ENCODE measurements around the gene ABT1. TPM values are rescaled to one million over a fixed set of nuclear protein-coding genes. Genes with fewer than 3 reads are reported as not detected.

Gene ABT1
- total and polyA plus RNA-seq, 3 experiments from 2014 or later, result 34.5 to 39.7 (median 36.1) TPM

DNA sequence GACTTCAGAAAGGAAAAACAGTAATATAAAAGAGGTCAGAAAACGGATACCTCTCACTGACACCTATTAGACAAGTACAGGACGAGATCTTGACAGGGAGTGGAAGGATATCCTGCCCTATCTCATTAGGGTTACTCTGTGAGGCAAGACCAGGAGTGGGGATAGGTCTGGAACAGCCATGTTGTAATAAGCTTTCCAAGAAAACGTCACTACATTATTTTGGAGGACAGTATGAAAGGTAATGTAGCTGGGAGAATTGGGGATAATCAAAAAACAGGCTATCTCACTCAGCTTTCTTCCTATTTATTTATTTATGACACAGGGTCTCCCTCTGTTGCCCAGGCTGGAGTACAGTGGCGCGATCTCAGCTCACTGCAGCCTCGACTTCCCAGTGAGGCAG is 33.3 kb upstream of the ABT1 start:
- Mint-ChIP-seq H3K27ac (peak overlapping the region in 2 of 8 donors; percentile 20 to 76), H3K9me3 (peaks cover 0 to 2% (median 1%) of the 10 kb centered on the region in 5 donors), H3K36me3 (peaks cover 0 to 2% (median 2%) of the 10 kb centered on the region in 3 donors), H3K4me1 (peaks cover 2 to 7% (median 3%) of the 10 kb centered on the region in 3 donors), H3K4me3 (peak overlapping the region in 1 of 7 donors; percentile 48), H3K27me3 (peaks cover under 1 to 5% of the 10 kb centered on the region in 2 donors)
- Histone ChIP-seq H3K27ac (ENCODE audit: low read depth, low read length) (no peak overlapping the region), H3K4me1 (ENCODE audit: insufficient read depth, low read length) (no peaks in the 10 kb centered on the region), H3K4me3 (ENCODE audit: low read length) (no peak overlapping the region), H3K27me3 (ENCODE audit: insufficient read depth, low read length, poor library complexity, severe bottlenecking) (no peaks in the 10 kb centered on the region), H3K9me3 (ENCODE audit: low read length) (no peaks in the 10 kb centered on the region), H3K36me3 (ENCODE audit: insufficient read depth, low read length) (no peaks in the 10 kb centered on the region)
- DNase-seq, result no peak
- CTCF ChIA-PET, result interaction anchor here (1.1 to 1.5 kb wide), 3 partner anchors 10 to 222 kb away, joined by 3 to 5 read pairs (median 3); no protein-coding TSS in a partner anchor
- POLR2A ChIA-PET, result no interaction called here

DNA sequence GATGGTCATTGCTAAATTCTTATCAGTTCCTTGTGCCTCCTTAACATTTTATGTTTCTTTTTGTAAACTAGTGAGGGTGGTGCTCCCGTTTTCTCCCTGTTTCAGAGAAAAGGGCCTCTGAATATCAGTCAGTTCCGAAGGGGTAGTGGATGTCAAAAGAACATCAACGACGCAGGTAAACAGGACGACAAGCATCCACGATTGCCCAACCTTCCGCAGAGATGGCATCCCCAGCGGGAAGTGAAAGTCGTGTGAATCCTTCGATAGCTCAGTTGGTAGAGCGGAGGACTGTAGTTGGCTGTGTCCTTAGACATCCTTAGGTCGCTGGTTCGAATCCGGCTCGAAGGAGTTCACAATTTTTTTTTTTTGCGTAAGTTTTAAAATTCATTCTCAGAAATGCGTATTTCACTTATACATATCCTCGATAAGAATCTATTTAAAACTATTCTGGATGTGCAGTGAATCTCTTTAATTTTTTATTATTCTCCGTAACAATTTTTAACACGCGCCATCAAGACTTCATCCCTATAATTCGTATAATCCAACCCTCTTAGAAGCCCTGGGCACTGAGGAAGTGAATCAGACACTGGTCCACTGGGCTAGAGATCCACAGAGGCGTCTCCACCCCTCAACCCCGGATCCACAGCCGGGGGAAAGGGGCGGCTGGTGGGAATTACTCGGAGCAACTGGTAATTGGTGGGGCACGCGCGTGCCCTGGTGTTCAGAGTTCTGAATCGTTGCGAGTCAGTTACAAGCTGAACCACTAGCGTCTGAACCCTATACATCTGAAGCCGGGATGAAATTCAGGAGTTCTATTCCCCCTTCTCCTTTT is 27.9 kb upstream of the ABT1 start:
- Histone ChIP-seq H3K9me3 (ENCODE audit: low read length) (no peaks in the 10 kb centered on the region), H3K27me3 (ENCODE audit: insufficient read depth, low read length, poor library complexity, severe bottlenecking) (no peaks in the 10 kb centered on the region), H3K36me3 (ENCODE audit: insufficient read depth, low read length) (no peaks in the 10 kb centered on the region), H3K4me1 (ENCODE audit: insufficient read depth, low read length) (peaks cover 6% of the 10 kb centered on the region), H3K4me3 (ENCODE audit: low read length) (peak overlapping the region; percentile 89), H3K27ac (ENCODE audit: low read depth, low read length) (peak overlapping the region; percentile 75)
- Mint-ChIP-seq H3K4me3 (peak overlapping the region; percentile 91 to 97 (median 96)), H3K36me3 (peaks cover 0 to 7% (median 4%) of the 10 kb centered on the region in 3 donors), H3K4me1 (peaks cover 23 to 36% (median 29%) of the 10 kb centered on the region in 3 donors), H3K9me3 (peaks cover 0 to 11% (median 6%) of the 10 kb centered on the region in 5 donors), H3K27me3 (peaks cover 3 to 19% of the 10 kb centered on the region in 2 donors), H3K27ac (peak overlapping the region; percentile 89 to 99 (median 98))
- POLR2A ChIA-PET, result interaction anchor here (0.6 to 2.6 kb wide), 16 partner anchors 8 to 352 kb away, joined by 3 to 20 read pairs (median 4); partner anchors contain the start of genes BTN3A3 and HMGN4
- CTCF ChIA-PET, result interaction anchor here (0.7 to 7.8 kb wide), 15 partner anchors 9 to 261 kb away, joined by 3 to 97 read pairs (median 5); partner anchors contain the start of genes ABT1 and HMGN4
- DNase-seq, result peak; percentile 95 to 99 (median 96)

DNA sequence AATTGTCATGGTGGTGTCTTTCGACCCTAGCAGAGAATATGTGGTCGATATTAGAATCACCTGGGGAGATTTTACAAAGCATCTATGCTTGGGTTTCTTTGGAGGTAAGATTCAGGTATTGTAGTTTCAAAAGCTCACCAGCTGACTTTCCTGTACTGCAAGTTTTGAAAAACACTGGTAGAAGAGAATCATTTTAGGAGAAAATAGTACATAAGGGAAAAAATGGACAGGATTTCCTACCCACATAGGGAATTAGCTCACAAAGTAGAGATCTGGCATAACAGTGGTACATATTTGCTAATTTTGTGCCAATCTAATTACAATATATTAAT is 27.4 kb upstream of the ABT1 start:
- no peak for DNase-seq
- Mint-ChIP-seq H3K36me3 (peaks cover 0 to 7% (median 4%) of the 10 kb centered on the region in 3 donors), H3K27ac (peak overlapping the region in 7 of 8 donors; percentile 89 to 99 (median 97)), H3K9me3 (peaks cover 0 to 11% (median 6%) of the 10 kb centered on the region in 5 donors), H3K4me1 (peaks cover 23 to 36% (median 29%) of the 10 kb centered on the region in 3 donors), H3K27me3 (peaks cover 3 to 19% of the 10 kb centered on the region in 2 donors), H3K4me3 (peak overlapping the region; percentile 91 to 97 (median 96))
- peak overlapping the region; percentile 89 for H3K4me3 ChIP-seq (ENCODE audit: low read length)
- no peaks in the 10 kb centered on the region for H3K36me3 ChIP-seq (ENCODE audit: insufficient read depth, low read length)
- peaks cover 6% of the 10 kb centered on the region for H3K4me1 ChIP-seq (ENCODE audit: insufficient read depth, low read length)
- no peaks in the 10 kb centered on the region for H3K27me3 ChIP-seq (ENCODE audit: insufficient read depth, low read length, poor library complexity, severe bottlenecking)
- ChIA-PET POLR2A (interaction anchor here (0.6 to 2.6 kb wide), 8 partner anchors 13 to 353 kb away, joined by 3 to 20 read pairs (median 4); partner anchors contain the start of gene HMGN4), CTCF (interaction anchor here (0.9 to 7.8 kb wide), 13 partner anchors 14 to 483 kb away, joined by 3 to 97 read pairs (median 5); partner anchors contain the start of genes ABT1 and HMGN4)
- H3K9me3 ChIP-seq (ENCODE audit: low read length), result no peaks in the 10 kb centered on the region
- peak overlapping the region; percentile 75 for H3K27ac ChIP-seq (ENCODE audit: low read depth, low read length)

DNA sequence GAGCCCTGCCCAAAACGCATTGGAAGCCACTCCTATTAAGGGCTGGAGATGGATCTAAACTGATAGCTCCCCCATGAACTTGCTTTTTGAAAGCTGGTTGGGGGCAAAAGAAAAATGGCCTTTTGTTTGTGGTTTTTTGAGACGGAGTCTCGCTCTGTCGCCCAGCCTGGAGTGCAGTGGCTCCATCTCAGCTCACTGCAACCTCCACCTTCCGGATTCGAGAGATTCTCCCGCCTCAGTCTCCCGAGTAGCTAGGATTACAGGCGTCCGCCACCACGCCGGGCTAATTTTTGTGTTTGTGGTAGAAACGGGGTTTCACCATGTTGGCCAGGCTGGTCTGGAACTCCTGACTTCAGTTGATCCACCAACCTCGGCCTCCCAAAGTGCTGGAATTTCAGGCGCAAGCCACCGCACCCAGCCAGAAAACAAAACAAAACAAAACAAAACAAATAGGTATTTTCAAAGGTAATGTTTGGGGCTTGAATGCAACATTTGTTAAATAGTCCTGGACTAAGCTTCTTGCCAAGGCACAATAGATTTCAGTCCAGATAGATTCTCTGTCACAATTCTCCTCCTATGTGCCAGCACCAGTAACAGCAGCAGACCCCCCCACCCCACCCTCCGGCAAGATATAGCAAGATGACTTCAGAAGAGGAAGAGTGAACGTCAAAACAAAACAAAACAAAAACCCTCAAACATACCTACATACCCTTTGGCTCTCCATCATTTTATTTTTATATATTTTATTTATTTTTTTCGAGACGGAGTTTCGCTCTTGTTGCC is 26.5 kb upstream of the ABT1 start:
- Histone ChIP-seq H3K27ac (ENCODE audit: low read depth, low read length) (peak overlapping the region; percentile 75), H3K36me3 (ENCODE audit: insufficient read depth, low read length) (no peaks in the 10 kb centered on the region), H3K27me3 (ENCODE audit: insufficient read depth, low read length, poor library complexity, severe bottlenecking) (no peaks in the 10 kb centered on the region), H3K9me3 (ENCODE audit: low read length) (no peaks in the 10 kb centered on the region), H3K4me3 (ENCODE audit: low read length) (no peak overlapping the region), H3K4me1 (ENCODE audit: insufficient read depth, low read length) (peaks cover 6% of the 10 kb centered on the region)
- H3K36me3 Mint-ChIP-seq, result peaks cover 0 to 7% (median 4%) of the 10 kb centered on the region in 3 donors
- peak overlapping the region in 2 of 8 donors; percentile 41 to 99 for H3K27ac Mint-ChIP-seq
- peaks cover 23 to 36% (median 29%) of the 10 kb centered on the region in 3 donors for H3K4me1 Mint-ChIP-seq
- POLR2A ChIA-PET, result interaction anchor here (0.6 to 2.6 kb wide), 5 partner anchors 16 to 285 kb away, joined by 3 to 20 read pairs (median 4); partner anchors contain the start of gene HMGN4
- peak overlapping the region in 1 of 7 donors; percentile 97 for H3K4me3 Mint-ChIP-seq
- peaks cover 3 to 19% of the 10 kb centered on the region in 2 donors for H3K27me3 Mint-ChIP-seq
- H3K9me3 Mint-ChIP-seq, result peaks cover 0 to 11% (median 6%) of the 10 kb centered on the region in 5 donors
- DNase-seq, result no peak
- CTCF ChIA-PET, result interaction anchor here (0.9 to 7.8 kb wide), 10 partner anchors 15 to 484 kb away, joined by 3 to 97 read pairs (median 8); partner anchors contain the start of gene ABT1

DNA sequence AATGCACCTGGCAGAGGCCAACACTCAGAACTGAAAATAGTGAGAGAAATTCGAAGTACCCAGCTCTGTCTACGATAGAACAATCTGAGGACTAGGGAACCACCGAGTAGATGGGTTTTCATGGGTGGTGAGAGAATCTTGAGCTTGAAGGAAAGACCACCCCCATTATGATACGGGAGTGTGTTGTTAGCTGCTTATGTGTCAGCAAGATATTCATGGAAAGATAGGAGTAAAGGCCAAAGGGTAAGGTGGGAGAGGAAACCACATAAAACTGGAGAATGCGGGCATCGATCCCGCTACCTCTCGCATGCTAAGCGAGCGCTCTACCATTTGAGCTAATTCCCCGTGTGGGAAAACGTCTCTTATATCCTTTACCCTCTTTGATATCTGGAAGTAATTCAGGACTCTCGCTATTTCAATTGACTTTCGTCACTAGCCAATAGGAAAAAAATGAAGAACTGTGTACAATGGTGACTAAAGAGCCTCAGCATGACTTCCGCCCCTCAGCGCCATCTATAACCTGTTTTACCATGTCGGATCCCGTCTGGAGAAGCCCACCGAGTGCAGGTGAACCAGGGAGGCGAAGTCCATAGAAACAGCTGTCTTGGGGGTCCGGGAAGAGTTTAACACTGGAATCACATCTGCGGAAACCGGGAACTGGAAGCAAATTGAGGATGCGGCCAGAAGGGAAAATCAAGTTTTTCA is 25.0 kb upstream of the ABT1 start:
- Histone ChIP-seq H3K4me3 (ENCODE audit: low read length) (peak overlapping the region; percentile 80), H3K27ac (ENCODE audit: low read depth, low read length) (peak overlapping the region; percentile 69), H3K27me3 (ENCODE audit: insufficient read depth, low read length, poor library complexity, severe bottlenecking) (no peaks in the 10 kb centered on the region), H3K9me3 (ENCODE audit: low read length) (no peaks in the 10 kb centered on the region), H3K4me1 (ENCODE audit: insufficient read depth, low read length) (peaks cover 6% of the 10 kb centered on the region), H3K36me3 (ENCODE audit: insufficient read depth, low read length) (no peaks in the 10 kb centered on the region)
- Mint-ChIP-seq H3K9me3 (peaks cover 0 to 11% (median 6%) of the 10 kb centered on the region in 5 donors), H3K27me3 (peaks cover 3 to 19% of the 10 kb centered on the region in 2 donors), H3K27ac (peak overlapping the region; percentile 71 to 100 (median 93)), H3K4me3 (peak overlapping the region; percentile 79 to 98 (median 92)), H3K4me1 (peaks cover 27 to 42% (median 33%) of the 10 kb centered on the region in 3 donors), H3K36me3 (peaks cover 0 to 7% (median 4%) of the 10 kb centered on the region in 3 donors)
- ChIA-PET POLR2A (interaction anchor here (0.6 to 1.1 kb wide), 3 partner anchors 34 to 298 kb away, joined by 3 to 9 read pairs (median 3); partner anchors contain the start of gene HMGN4), CTCF (interaction anchor here (0.6 to 7.8 kb wide), 16 partner anchors 9 to 565 kb away, joined by 3 to 97 read pairs (median 4); partner anchors contain the start of gene ABT1)
- peak in 3 of 5 donors; percentile 63 to 72 (median 69) for DNase-seq

DNA sequence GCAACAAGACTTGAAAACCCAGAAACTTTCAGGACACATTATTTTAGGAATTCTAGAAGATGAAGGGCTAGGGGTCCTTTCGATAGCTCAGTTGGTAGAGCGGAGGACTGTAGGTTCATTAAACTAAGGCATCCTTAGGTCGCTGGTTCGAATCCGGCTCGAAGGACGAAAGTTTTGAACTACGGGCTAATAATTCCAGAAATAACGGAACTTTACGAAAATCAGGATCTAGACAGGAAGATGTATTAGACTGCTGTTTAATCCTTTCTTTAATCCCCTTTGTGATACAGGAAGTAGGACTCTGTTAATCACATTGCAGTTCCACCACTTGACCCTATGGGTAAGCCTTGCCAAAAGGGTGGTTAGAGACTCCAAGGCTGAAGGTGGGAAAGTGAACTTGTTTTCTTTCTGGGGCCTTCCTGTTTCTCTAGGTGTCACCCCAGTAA is 21.2 kb upstream of the ABT1 start:
- peak overlapping the region in 1 of 8 donors; percentile 93 for H3K27ac Mint-ChIP-seq
- Histone ChIP-seq H3K4me3 (ENCODE audit: low read length) (no peak overlapping the region), H3K4me1 (ENCODE audit: insufficient read depth, low read length) (peaks cover 14% of the 10 kb centered on the region), H3K36me3 (ENCODE audit: insufficient read depth, low read length) (no peaks in the 10 kb centered on the region), H3K9me3 (ENCODE audit: low read length) (peaks cover 4% of the 10 kb centered on the region), H3K27me3 (ENCODE audit: insufficient read depth, low read length, poor library complexity, severe bottlenecking) (no peaks in the 10 kb centered on the region), H3K27ac (ENCODE audit: low read depth, low read length) (peak overlapping the region; percentile 41)
- peaks cover 0 to 19% (median 12%) of the 10 kb centered on the region in 5 donors for H3K9me3 Mint-ChIP-seq
- H3K27me3 Mint-ChIP-seq, result peaks cover 0 to 16% of the 10 kb centered on the region in 2 donors
- POLR2A ChIA-PET, result interaction anchor here (0.5 to 0.6 kb wide), 2 partner anchors 21 to 1856 kb away, joined by 3 to 4 read pairs; partner anchors contain the start of gene C6orf62
- peaks cover 0 to 5% (median 0%) of the 10 kb centered on the region in 3 donors for H3K36me3 Mint-ChIP-seq
- no peak overlapping the region for H3K4me3 Mint-ChIP-seq
- DNase-seq, result no peak
- CTCF ChIA-PET, result interaction anchor here (1.1 to 7.8 kb wide), 2 partner anchors 17 to 234 kb away, joined by 4 to 97 read pairs; partner anchors contain the start of gene ABT1
- peaks cover 24 to 39% (median 27%) of the 10 kb centered on the region in 3 donors for H3K4me1 Mint-ChIP-seq

Measured in CD8-positive, alpha-beta memory T cell (primary cell).